Chondrocyte (in vitro differentiated cells): Measurements from ENCODE around the gene LRRC61. TPM values are rescaled to one million over a fixed set of nuclear protein-coding genes. Genes with fewer than 3 reads are reported as not detected.
"Not testable (repeated sequence)": the region's sequence is repeated elsewhere in the genome, so short reads cannot be mapped to it uniquely, and the experiment has no call there.

Source experiments
- DNase-seq: peaks from one replicate; pipeline ENCODE4 v3.0.0; 2021; ENCODE audit warnings: mixed read lengths, low spot score
- H3K27ac Mint-ChIP-seq: one replicate; pipeline ENCODE4 v1.8.0; 2021; ENCODE audit warnings: mild to moderate bottlenecking, moderate library complexity, mixed read lengths; ENCODE audit not compliant: unreplicated experiment
- H3K27me3 Mint-ChIP-seq: 2 replicates; pipeline ENCODE4 v1.8.0; 2021; ENCODE audit warnings: low read depth, mixed read lengths
- H3K36me3 Mint-ChIP-seq: 2 replicates; pipeline ENCODE4 v1.8.0; 2021; ENCODE audit warnings: low read depth, mixed read lengths
- H3K4me1 Mint-ChIP-seq: 2 replicates; pipeline ENCODE4 v1.8.0; 2021; ENCODE audit warnings: low read depth, mild to moderate bottlenecking, mixed read lengths
- H3K4me3 Mint-ChIP-seq: one replicate; pipeline ENCODE4 v1.8.0; 2021; ENCODE audit warnings: mild to moderate bottlenecking, moderate library complexity, mixed read lengths; ENCODE audit not compliant: unreplicated experiment
- H3K9me3 Mint-ChIP-seq: 2 replicates; pipeline ENCODE4 v1.8.0; 2021; ENCODE audit warnings: low read depth, mixed read lengths
- long read RNA-seq: library from polyadenylated mRNA; stranded (forward); transcript quantifications from one replicate; pipeline ENCODE4 v2.0.0, GENCODE V29; 2021
- total RNA-seq: library from RNA; stranded (reverse); gene quantifications from 3 replicates; pipeline ENCODE4 v1.2.1, GENCODE V29; 2021
- TF ChIP-seq, protein P1 (sequence below): fragments of 200-600 bp; sonication (generic); IDR thresholded peaks from 2 replicates; pipeline ENCODE4 v1.5.0; 2021; ENCODE audit warnings: antibody characterized with exemption, mild to moderate bottlenecking, moderate library complexity

Gene LRRC61, protein sequence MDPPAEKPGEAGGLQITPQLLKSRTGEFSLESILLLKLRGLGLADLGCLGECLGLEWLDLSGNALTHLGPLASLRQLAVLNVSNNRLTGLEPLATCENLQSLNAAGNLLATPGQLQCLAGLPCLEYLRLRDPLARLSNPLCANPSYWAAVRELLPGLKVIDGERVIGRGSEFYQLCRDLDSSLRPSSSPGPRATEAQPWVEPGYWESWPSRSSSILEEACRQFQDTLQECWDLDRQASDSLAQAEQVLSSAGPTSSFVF
- 1.5 to 1.7 TPM in 2 of 3 replicates, not detected in the other for total RNA-seq
- long read RNA-seq, transcript LRRC61-202 (3 exons, 1,877 nt) = major isoform, 10 of 12 reads
- long read RNA-seq, partial matches to known transcripts = 1 of 12 reads
- long read RNA-seq, other reads (novel, unspliced or antisense) = 0 of 12 reads

DNA sequence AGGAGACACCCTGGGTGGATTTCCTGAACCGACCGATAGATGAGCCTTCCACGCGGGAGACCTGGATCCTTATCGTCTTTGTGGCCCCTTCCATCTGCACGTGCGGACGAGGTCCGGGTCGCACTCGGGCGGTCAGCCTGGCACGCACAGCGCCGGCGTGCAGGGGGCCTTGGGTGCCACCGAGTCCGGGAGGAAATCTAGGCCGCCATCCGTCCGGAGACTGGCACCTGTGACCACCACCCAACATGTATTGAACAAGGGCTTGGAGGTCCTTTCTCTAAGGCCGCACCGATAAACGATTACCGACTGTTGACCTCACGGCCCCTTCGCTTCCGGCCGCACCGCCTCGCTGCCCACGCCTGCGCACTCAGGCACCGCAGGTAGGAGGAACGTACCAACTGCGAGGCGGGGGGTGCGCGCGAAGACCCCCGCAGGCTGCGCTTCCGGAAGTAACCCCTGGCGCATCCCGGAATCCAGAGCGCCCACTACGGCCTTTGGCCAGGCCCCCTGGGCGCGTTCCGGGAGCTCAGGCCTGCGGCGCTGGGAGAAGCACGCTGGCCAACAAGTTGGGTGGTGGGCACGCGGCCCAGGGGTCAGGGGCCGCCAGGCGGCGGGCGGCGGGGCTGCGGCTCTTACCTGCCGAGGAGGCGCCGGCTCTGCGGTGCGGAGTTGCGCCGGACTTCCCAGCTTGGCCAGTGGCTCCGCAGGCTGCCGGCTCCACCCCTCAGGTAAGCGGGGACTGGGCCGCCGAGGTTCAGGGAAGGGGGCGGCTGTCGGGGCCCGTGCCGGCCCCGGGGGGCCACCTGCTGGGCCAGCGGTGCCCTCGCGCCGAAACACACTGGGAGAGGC lies at the start of gene LRRC61, which contains the start of gene ACTR3C:
LRRC61 (plus strand) TSS at position 523 of the 849 bp plus-strand sequence. CDS start 13,507 bp downstream, outside the sequence.
ACTR3C (minus strand) TSS at position 713 of the 849 bp plus-strand sequence. CDS start 28,249 bp downstream, outside the sequence.
- Mint-ChIP-seq H3K4me1 (peaks cover 12% of the 10 kb centered on the region), H3K27ac (peak within 1 kb of the TSS; percentile 27), H3K4me3 (peak within 1 kb of the TSS; percentile 76), H3K27me3 (peaks cover 4% of the 10 kb centered on the region), H3K9me3 (no peaks in the 10 kb centered on the region), H3K36me3 (peaks cover 2% of the 10 kb centered on the region)
- TF ChIP-seq, protein P1, sequence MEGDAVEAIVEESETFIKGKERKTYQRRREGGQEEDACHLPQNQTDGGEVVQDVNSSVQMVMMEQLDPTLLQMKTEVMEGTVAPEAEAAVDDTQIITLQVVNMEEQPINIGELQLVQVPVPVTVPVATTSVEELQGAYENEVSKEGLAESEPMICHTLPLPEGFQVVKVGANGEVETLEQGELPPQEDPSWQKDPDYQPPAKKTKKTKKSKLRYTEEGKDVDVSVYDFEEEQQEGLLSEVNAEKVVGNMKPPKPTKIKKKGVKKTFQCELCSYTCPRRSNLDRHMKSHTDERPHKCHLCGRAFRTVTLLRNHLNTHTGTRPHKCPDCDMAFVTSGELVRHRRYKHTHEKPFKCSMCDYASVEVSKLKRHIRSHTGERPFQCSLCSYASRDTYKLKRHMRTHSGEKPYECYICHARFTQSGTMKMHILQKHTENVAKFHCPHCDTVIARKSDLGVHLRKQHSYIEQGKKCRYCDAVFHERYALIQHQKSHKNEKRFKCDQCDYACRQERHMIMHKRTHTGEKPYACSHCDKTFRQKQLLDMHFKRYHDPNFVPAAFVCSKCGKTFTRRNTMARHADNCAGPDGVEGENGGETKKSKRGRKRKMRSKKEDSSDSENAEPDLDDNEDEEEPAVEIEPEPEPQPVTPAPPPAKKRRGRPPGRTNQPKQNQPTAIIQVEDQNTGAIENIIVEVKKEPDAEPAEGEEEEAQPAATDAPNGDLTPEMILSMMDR = no peak
- DNase-seq = no peak

DNA sequence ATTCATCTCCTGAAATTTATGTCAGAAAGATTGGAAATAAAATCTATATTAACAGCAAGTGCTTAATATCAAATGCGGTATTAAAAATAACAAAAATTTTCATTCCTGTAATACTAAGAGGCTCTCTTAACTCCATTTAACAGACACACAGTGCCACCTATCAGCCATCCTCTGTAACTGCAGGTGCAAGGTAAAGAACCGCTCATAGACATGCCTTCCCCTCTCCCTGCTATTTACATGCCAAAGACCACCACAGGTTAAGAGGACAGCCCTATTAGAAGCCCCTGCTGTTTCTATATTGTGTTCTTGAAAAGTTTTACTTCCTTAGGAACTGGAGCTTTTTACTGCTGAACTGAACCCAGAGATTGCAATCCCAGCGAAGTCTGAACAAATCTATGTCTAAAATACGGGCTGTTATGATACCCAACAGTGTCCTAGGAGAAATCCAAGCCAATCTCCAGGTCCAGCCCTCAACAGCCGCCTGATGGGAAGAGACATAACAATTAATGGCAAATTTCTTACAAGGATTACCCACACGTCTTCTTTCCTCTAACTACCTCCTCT lies 46.9 kb upstream of the LRRC61 start:
- not testable (repeated sequence) for H3K9me3 Mint-ChIP-seq

DNA sequence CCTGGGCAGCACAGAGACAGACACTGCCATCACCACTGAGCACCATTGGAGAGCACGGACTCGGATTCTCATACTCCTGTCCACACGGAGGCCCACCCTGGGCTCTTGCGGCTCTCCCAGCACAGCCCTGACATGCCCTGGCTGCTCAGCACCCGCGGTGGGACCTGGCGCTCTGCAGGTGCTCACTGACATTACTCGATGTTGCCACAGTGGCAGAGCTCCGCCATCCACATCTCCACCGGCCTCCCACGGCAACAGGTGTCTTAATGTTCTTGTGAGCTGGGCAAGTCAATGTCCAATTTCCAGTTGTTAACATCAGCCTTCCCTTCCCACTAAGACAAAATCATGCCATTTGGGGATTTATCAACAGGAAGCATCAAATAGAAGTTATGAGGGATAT lies 44.8 kb upstream of the LRRC61 start:
- not testable (repeated sequence) for H3K27ac Mint-ChIP-seq, DNase-seq, H3K9me3 Mint-ChIP-seq, H3K4me1 Mint-ChIP-seq, H3K36me3 Mint-ChIP-seq, H3K4me3 Mint-ChIP-seq
- H3K27me3 Mint-ChIP-seq = peaks cover 23% of the 10 kb centered on the region

More for the DNA sequence above, 46.9 kb upstream of the LRRC61 start:
- H3K36me3 Mint-ChIP-seq, H3K4me1 Mint-ChIP-seq, H3K27ac Mint-ChIP-seq, H3K4me3 Mint-ChIP-seq, DNase-seq: not testable (repeated sequence)
- TF ChIP-seq, protein P1 = peak; percentile 85
- H3K27me3 Mint-ChIP-seq = peaks cover 23% of the 10 kb centered on the region

DNA sequence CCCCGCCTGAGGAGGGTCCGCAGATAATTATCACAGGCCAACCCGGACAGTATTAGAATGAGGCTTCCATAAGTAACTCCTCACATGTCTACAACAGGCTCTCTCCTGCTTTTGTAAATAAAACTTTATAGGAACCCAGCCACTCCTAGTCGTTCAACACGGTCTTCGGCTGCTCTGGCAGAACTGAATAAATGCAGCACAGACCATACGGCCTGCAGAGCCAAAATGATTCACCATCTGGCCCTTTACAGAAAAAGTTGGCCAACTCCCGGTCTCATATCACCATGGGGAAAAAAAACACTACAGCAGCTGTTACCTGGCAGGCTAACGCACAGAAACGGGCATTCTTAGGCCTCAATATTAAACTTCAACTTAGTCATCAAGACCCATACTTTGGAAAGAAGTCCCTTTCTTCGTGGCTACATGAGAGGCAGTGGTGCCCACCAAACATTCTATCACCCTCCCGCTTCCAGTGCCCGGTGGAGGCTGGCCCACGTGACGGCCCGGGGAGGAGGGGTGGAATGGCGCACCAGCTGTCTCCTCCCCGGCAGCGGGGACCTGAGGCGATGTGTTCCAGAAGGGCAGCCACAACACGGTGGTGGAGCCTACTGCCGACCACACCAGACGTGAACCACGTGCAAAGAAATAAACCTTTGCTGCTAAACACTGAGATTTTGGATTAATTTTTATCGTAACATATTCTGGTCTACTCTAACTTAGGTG lies 41.3 kb upstream of the LRRC61 start:
- not testable (repeated sequence) for H3K4me1 Mint-ChIP-seq, H3K36me3 Mint-ChIP-seq, H3K27ac Mint-ChIP-seq, H3K4me3 Mint-ChIP-seq, H3K9me3 Mint-ChIP-seq, DNase-seq
- peaks cover 20% of the 10 kb centered on the region for H3K27me3 Mint-ChIP-seq

DNA sequence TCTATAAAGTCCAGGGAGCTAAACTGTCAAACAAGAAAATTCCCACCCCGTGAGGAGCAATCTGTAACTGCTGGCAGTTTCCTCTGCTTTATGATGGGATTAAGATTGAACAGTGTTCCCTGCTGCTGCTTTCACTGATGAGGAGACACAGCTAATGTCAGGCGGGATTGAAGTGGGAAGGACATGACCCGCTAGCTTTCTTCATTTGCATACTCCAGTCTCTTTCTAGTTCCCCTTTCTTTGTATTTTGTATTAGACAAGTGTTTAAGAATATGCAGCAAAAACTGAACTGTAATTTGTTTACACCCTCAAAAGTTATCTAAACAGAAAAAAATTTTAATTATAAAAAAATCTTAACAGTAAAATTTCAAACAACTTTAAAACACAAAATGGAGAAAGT lies 40.0 kb upstream of the LRRC61 start:
- H3K4me3 Mint-ChIP-seq, H3K27ac Mint-ChIP-seq, H3K4me1 Mint-ChIP-seq, H3K36me3 Mint-ChIP-seq, DNase-seq, H3K9me3 Mint-ChIP-seq: not testable (repeated sequence)
- H3K27me3 Mint-ChIP-seq = peaks cover 13% of the 10 kb centered on the region

DNA sequence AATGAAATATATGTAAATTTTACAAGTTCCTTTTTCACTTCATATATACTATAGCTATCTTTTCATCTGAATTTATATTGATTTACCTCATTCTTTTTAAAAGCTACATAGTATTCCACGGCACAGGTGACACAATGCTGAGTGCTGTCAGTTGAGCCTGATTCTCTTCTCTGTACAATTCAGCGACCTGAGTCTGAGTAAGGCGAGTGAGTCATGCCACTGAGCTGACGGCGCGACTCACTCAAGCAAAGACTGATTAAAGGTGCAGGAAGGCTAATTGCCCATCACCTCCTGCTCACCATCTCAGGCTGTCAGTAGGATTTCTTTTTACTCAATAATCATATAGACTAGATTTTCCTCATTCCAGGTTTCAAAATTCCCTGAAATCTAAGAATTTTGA lies 39.5 kb upstream of the LRRC61 start:
- not testable (repeated sequence) for H3K4me1 Mint-ChIP-seq, H3K27me3 Mint-ChIP-seq, H3K9me3 Mint-ChIP-seq, H3K36me3 Mint-ChIP-seq, DNase-seq, H3K27ac Mint-ChIP-seq, H3K4me3 Mint-ChIP-seq
